Fibroblast of lung (primary cell): ENCODE data around the gene RUNX2. TPM values are rescaled to one million over a fixed set of nuclear protein-coding genes. Genes with fewer than 3 reads are reported as not detected.
A peak's percentile ranks its signal among the peaks of the same experiment; 100 is the strongest.

Experiments
- DNase-seq, 2 donors: peaks; one replicate each; pipeline versions ENCODE4 v3.0.0 to v3.0.0-alpha.2; 2010; ENCODE audit warnings: low read depth in 2 of 2
- H2AFZ ChIP-seq: 2 replicates; pipeline ENCODE4 v1.5.1; 2012; ENCODE audit warnings: low read length, control low read depth, inconsistent platforms
- H3K27ac ChIP-seq: 2 replicates; pipeline ENCODE4 v1.5.1; 2011; ENCODE audit warnings: low read length, control low read depth; ENCODE audit not compliant: insufficient read depth
- H3K27me3 ChIP-seq: 2 replicates; pipeline ENCODE4 v1.5.1; 2011; ENCODE audit warnings: mild to moderate bottlenecking, low read length; ENCODE audit not compliant: control insufficient read depth, insufficient read depth
- H3K36me3 ChIP-seq: 2 replicates; pipeline ENCODE4 v1.5.1; 2011; ENCODE audit warnings: low read length; ENCODE audit not compliant: control insufficient read depth, insufficient read depth
- H3K4me1 ChIP-seq: 2 replicates; pipeline ENCODE4 v1.5.1; 2011; ENCODE audit warnings: low read length; ENCODE audit not compliant: control insufficient read depth, insufficient read depth; ENCODE audit errors: extremely low read depth
- H3K4me2 ChIP-seq: 2 replicates; pipeline ENCODE4 v1.5.1; 2011; ENCODE audit warnings: low read length, control low read depth; ENCODE audit not compliant: insufficient read depth; ENCODE audit errors: extremely low read depth
- H3K4me3 ChIP-seq, 4 experiments: fragments of 200-600 bp in 1 of 4; sonication (generic) in 1 of 4; replicated peaks in 1 of 4; 2 replicates each; pipeline ENCODE4 v1.5.1; 2011 to 2016; ENCODE audit warnings: low read length in 4 of 4, low read depth in 3 of 4, mild to moderate bottlenecking in 3 of 4, control low read depth in 2 of 4, inconsistent platforms in 1 of 4, mixed read lengths in 1 of 4; ENCODE audit not compliant: insufficient read depth in 1 of 4; ENCODE audit errors: control extremely low read depth in 1 of 4
- H3K79me2 ChIP-seq: 2 replicates; pipeline ENCODE4 v1.5.1; 2012; ENCODE audit warnings: mild to moderate bottlenecking, low read length, inconsistent platforms; ENCODE audit not compliant: control insufficient read depth, insufficient read depth
- H3K9ac ChIP-seq: 2 replicates; pipeline ENCODE4 v1.5.1; 2011; ENCODE audit warnings: mild to moderate bottlenecking, low read length, control low read depth; ENCODE audit not compliant: insufficient read depth
- H3K9me3 ChIP-seq: 2 replicates; pipeline ENCODE4 v1.5.1; 2012; ENCODE audit warnings: low read depth, low read length; ENCODE audit not compliant: control insufficient read depth, insufficient read depth
- H4K20me1 ChIP-seq: 2 replicates; pipeline ENCODE4 v1.5.1; 2011; ENCODE audit warnings: low read length; ENCODE audit not compliant: control insufficient read depth, insufficient read depth; ENCODE audit errors: extremely low read depth
- CTCF ChIP-seq, 2 donors: IDR thresholded peaks in 1 of 2; conservative IDR thresholded peaks in 1 of 2; 1 replicate in 1 of 2; 2 replicates in 1 of 2; pipeline ENCODE4 v1.5.1; 2011 to 2012; ENCODE audit warnings: low read length in 2 of 2, control low read depth in 1 of 2, inconsistent platforms in 1 of 2, low read depth in 1 of 2, mild to moderate bottlenecking in 1 of 2
- EZH2 ChIP-seq: IDR thresholded peaks from 2 replicates; pipeline ENCODE4 v1.5.1; 2012; ENCODE audit warnings: low read length, control low read depth, mild to moderate bottlenecking; ENCODE audit errors: missing control alignments
- polyA plus RNA-seq, 2 donors: library from polyadenylated mRNA; depleted of rRNA in 1 of 2; stranded (reverse) in 1 of 2; unstranded in 1 of 2; fragments of >200 nt; gene quantifications; 2 replicates each; pipeline ENCODE4 v1.2.1, GENCODE V29; 2011 to 2012; ENCODE audit warnings: missing spikeins in 1 of 2
- total RNA-seq: library from RNA; depleted of rRNA; stranded (reverse); fragments of >200 nt; gene quantifications from 2 replicates; pipeline ENCODE4 v1.2.1, GENCODE V29; 2014

The RUNX2 gene
- total and polyA plus RNA-seq, 2 donors (not counting 1 experiment from before 2014, with no cell fraction given) = 2.5 to 4.5 TPM

DNA sequence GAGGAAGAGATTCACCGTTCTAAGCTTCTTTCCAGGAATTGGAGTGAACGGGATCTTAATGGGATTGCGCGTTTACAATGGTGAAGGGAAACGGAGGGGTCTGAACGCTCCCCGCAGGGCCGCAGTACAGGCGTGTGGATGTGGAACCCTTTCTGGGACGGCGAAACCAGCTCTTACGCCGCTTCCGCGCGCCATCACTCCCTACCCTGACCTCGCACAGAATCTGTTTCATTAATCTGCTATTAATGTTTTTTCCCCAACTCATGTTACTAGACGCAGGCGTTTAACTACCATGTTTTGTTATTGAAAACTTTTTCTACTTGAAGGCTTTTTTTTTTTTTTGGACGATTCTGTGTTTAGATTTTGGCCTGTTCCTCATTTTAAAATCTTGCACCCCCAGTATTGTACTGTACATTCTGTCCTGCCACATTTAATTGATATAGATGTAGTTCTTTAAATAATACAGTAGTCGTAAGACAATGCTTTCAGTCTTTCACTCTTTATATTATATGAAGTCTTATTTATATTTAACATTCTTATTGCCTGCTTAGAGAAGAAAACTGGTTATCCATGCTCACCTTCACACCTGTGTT is 50.3 kb downstream of the RUNX2 start:
- peak overlapping the region; percentile 96 for H3K27ac ChIP-seq
- no peak for TF ChIP-seq CTCF (conservative IDR thresholded peaks at IDR 0.05 in 1 of 2, IDR thresholded peaks at IDR 0.05 in 1 of 2; ENCODE audit: low read depth in 1 of 2, low read length in 2 of 2)
- no peak for TF ChIP-seq EZH2
- H3K79me2 ChIP-seq = no peaks in the 10 kb centered on the region
- H4K20me1 ChIP-seq = no peaks in the 10 kb centered on the region
- H3K36me3 ChIP-seq = no peaks in the 10 kb centered on the region
- peak overlapping the region; percentile 85 for H3K9ac ChIP-seq
- no peaks in the 10 kb centered on the region for H3K27me3 ChIP-seq
- DNase-seq = no peak
- no peaks in the 10 kb centered on the region for H3K9me3 ChIP-seq
- H2AFZ ChIP-seq = peak overlapping the region; percentile 93
- no peaks in the 10 kb centered on the region for H3K4me1 ChIP-seq
- H3K4me2 ChIP-seq = peak overlapping the region; percentile 83
- H3K4me3 ChIP-seq = peak overlapping the region; percentile 44 to 82 (median 64)

GRCh38 chr6:45382391-45382790 is 54.3 kb downstream of the RUNX2 start:
- H3K4me3 ChIP-seq = no peak overlapping the region
- H3K9ac ChIP-seq = no peak overlapping the region
- no peak overlapping the region for H3K27ac ChIP-seq
- H4K20me1 ChIP-seq = no peaks in the 10 kb centered on the region
- TF ChIP-seq EZH2 (no peak), CTCF (conservative IDR thresholded peaks at IDR 0.05 in 1 of 2, IDR thresholded peaks at IDR 0.05 in 1 of 2; ENCODE audit: low read depth in 1 of 2, low read length in 2 of 2) (no peak)
- H3K36me3 ChIP-seq = no peaks in the 10 kb centered on the region
- H3K9me3 ChIP-seq = no peaks in the 10 kb centered on the region
- DNase-seq = no peak
- H3K27me3 ChIP-seq = no peaks in the 10 kb centered on the region
- no peak overlapping the region for H3K4me2 ChIP-seq
- no peaks in the 10 kb centered on the region for H3K4me1 ChIP-seq
- no peaks in the 10 kb centered on the region for H3K79me2 ChIP-seq
- no peak overlapping the region for H2AFZ ChIP-seq

DNA sequence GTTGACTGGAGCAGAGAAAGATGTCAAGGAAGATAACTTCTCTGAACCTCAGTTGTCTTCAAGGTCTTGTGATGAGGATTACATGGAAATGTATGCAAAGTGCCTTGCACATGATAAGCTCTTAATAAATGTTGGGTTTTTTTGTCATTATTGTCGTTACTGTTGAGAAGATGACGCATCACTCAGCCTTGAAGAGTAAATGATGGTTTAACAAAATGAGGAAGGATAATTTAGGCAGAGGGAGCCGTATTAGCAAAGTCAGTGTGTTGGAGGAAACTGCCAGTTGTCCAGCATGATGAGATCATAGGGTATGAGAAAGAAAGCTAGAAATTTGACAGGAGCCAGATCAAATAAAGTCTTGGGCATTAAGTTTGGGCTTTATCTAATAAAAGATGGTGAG is 58.4 kb downstream of the RUNX2 start:
- Histone ChIP-seq H4K20me1 (no peaks in the 10 kb centered on the region), H3K4me2 (no peak overlapping the region), H3K9me3 (no peaks in the 10 kb centered on the region), H3K27ac (no peak overlapping the region), H3K79me2 (no peaks in the 10 kb centered on the region), H3K4me3 (no peak overlapping the region), H3K27me3 (no peaks in the 10 kb centered on the region), H3K9ac (no peak overlapping the region), H3K4me1 (no peaks in the 10 kb centered on the region), H3K36me3 (no peaks in the 10 kb centered on the region), H2AFZ (no peak overlapping the region)
- no peak for DNase-seq
- TF ChIP-seq EZH2 (no peak), CTCF (conservative IDR thresholded peaks at IDR 0.05 in 1 of 2, IDR thresholded peaks at IDR 0.05 in 1 of 2; ENCODE audit: low read depth in 1 of 2, low read length in 2 of 2) (no peak)
